Measurements from ENCODE around the gene PEAK1. TPM values are rescaled to one million over a fixed set of nuclear protein-coding genes. Genes with fewer than 3 reads are reported as not detected.
A peak's percentile ranks its signal among the peaks of the same experiment; 100 is the strongest.

Gene PEAK1
- total RNA-seq, 1 donor from 2014 or later, result 125 TPM

- Mint-ChIP-seq H3K27ac (ENCODE audit: unreplicated experiment) (peak overlapping the region; percentile 64), H3K4me1 (ENCODE audit: unreplicated experiment) (peaks cover 35% of the 10 kb centered on the region), H3K9me3 (ENCODE audit: unreplicated experiment) (peaks cover 36% of the 10 kb centered on the region), H3K27me3 (ENCODE audit: unreplicated experiment) (no peaks in the 10 kb centered on the region), H3K36me3 (ENCODE audit: unreplicated experiment) (peaks cover 39% of the 10 kb centered on the region), H3K4me3 (ENCODE audit: unreplicated experiment) (peak overlapping the region; percentile 42)
- DNase-seq (ENCODE audit: extremely low spot score, unreplicated experiment), result no peak
- TF ChIP-seq, protein P1, sequence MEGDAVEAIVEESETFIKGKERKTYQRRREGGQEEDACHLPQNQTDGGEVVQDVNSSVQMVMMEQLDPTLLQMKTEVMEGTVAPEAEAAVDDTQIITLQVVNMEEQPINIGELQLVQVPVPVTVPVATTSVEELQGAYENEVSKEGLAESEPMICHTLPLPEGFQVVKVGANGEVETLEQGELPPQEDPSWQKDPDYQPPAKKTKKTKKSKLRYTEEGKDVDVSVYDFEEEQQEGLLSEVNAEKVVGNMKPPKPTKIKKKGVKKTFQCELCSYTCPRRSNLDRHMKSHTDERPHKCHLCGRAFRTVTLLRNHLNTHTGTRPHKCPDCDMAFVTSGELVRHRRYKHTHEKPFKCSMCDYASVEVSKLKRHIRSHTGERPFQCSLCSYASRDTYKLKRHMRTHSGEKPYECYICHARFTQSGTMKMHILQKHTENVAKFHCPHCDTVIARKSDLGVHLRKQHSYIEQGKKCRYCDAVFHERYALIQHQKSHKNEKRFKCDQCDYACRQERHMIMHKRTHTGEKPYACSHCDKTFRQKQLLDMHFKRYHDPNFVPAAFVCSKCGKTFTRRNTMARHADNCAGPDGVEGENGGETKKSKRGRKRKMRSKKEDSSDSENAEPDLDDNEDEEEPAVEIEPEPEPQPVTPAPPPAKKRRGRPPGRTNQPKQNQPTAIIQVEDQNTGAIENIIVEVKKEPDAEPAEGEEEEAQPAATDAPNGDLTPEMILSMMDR (IDR thresholded peaks at IDR 0.05), result no peak
Observed at GRCh38 chr15:77402740-77403379, 17.0 kb downstream of the PEAK1 start.

- DNase-seq (ENCODE audit: extremely low spot score, unreplicated experiment), result no peak
- Mint-ChIP-seq H3K4me1 (ENCODE audit: unreplicated experiment) (peaks cover 26% of the 10 kb centered on the region), H3K27ac (ENCODE audit: unreplicated experiment) (no peak overlapping the region), H3K9me3 (ENCODE audit: unreplicated experiment) (peaks cover 43% of the 10 kb centered on the region), H3K4me3 (ENCODE audit: unreplicated experiment) (no peak overlapping the region), H3K27me3 (ENCODE audit: unreplicated experiment) (no peaks in the 10 kb centered on the region), H3K36me3 (ENCODE audit: unreplicated experiment) (peaks cover 40% of the 10 kb centered on the region)
- TF ChIP-seq, protein P1 (IDR thresholded peaks at IDR 0.05), result no peak
Observed at GRCh38 chr15:77400258-77400657, 19.6 kb downstream of the PEAK1 start.

DNA sequence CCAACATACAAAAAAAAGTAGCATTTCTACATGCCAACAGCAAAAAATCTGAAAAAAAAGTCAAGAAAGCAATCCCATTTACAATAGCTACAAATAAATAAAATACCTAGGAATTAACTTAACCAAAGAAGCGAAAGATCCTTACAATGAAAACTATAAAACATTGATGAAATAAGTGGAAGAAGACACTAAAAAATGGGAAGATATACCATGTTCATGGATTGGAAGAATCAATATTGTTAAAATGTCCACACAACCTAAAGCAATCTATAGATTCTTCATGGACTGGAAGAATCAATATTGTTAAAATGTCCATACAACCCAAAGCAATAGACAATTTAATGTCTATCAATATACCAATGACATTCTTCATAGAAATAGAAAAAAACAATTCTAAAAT lies 21.0 kb downstream of the PEAK1 start:
- Mint-ChIP-seq H3K4me1 (ENCODE audit: unreplicated experiment) (peaks cover 23% of the 10 kb centered on the region), H3K27me3 (ENCODE audit: unreplicated experiment) (no peaks in the 10 kb centered on the region), H3K27ac (ENCODE audit: unreplicated experiment) (no peak overlapping the region), H3K36me3 (ENCODE audit: unreplicated experiment) (peaks cover 49% of the 10 kb centered on the region), H3K4me3 (ENCODE audit: unreplicated experiment) (no peak overlapping the region), H3K9me3 (ENCODE audit: unreplicated experiment) (peaks cover 55% of the 10 kb centered on the region)
- TF ChIP-seq, protein P1 (IDR thresholded peaks at IDR 0.05), result no peak
- no peak for DNase-seq (ENCODE audit: extremely low spot score, unreplicated experiment)

DNA sequence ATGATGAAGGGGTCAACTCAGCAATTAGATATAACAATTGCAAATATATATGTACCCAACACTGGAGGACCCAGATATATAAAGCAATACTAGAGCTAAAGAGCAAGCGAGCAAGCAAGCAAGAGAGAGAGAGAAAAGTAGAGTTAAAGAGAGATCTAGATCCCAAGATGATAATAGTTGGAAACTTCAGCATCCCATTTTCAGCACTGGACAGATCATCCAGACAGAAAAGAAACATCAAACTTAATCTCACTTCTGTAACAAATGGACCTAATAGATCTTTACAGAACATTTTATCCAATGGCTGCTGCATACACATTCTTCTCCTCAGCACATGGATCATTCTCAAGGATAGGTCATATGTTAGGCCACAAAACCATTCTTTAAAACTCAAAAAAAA lies 23.2 kb downstream of the PEAK1 start:
- TF ChIP-seq, protein P1 (IDR thresholded peaks at IDR 0.05), result no peak
- no peak overlapping the region for H3K4me3 Mint-ChIP-seq (ENCODE audit: unreplicated experiment)
- H3K36me3 Mint-ChIP-seq (ENCODE audit: unreplicated experiment), result peaks cover 49% of the 10 kb centered on the region
- no peaks in the 10 kb centered on the region for H3K27me3 Mint-ChIP-seq (ENCODE audit: unreplicated experiment)
- DNase-seq (ENCODE audit: extremely low spot score, unreplicated experiment), result no peak
- peaks cover 10% of the 10 kb centered on the region for H3K4me1 Mint-ChIP-seq (ENCODE audit: unreplicated experiment)
- no peak overlapping the region for H3K27ac Mint-ChIP-seq (ENCODE audit: unreplicated experiment)
- H3K9me3 Mint-ChIP-seq (ENCODE audit: unreplicated experiment), result peaks cover 55% of the 10 kb centered on the region

DNA sequence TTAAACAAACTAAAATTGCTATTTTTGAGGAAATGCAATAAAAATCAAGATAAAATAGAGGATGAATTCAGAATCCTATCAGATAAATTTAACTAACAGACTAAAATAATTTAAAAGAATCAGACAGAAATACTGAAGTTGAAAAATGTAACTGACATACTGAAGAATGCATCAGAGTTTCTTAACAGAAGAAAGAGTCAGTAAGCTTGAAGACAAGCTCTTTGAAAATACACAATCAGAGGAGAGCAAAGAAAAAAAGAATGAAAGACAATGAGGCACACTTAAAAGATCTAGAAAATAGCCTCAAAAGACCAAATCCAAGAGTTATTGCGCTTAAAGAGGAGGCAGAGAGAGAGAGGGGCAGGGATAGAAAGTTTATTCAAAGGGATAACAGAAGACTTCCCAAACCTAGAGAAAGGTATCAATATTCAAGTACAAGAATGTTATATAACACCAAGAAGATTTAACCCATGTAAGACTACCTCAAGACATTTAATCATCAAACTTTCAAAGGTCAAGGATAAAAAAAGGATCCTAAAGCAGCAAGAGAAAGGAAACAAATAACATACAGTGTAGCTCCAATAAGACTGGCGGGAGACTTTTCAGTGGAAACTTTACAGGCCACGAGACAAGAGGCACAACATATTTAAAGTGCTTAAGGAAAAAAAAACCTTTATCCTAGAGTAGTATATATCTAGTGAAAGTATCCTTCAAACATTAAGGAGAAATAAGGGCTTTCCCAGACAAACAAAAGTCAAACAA lies 24.7 kb downstream of the PEAK1 start:
- Mint-ChIP-seq H3K27me3 (ENCODE audit: unreplicated experiment) (no peaks in the 10 kb centered on the region), H3K9me3 (ENCODE audit: unreplicated experiment) (peaks cover 52% of the 10 kb centered on the region), H3K4me3 (ENCODE audit: unreplicated experiment) (no peak overlapping the region), H3K4me1 (ENCODE audit: unreplicated experiment) (peaks cover 11% of the 10 kb centered on the region), H3K27ac (ENCODE audit: unreplicated experiment) (no peak overlapping the region), H3K36me3 (ENCODE audit: unreplicated experiment) (peaks cover 46% of the 10 kb centered on the region)
- no peak for DNase-seq (ENCODE audit: extremely low spot score, unreplicated experiment)
- TF ChIP-seq, protein P1 (IDR thresholded peaks at IDR 0.05), result no peak
